GM08714 (cell line): ENCODE results near the gene HPCAL4.

ENCODE experiments used
- H3K4me3 ChIP-seq: fragments of 200-500 bp; sonication (Bioruptor generic); 2 replicates; pipeline ENCODE4 v1.5.1; 2014; ENCODE audit warnings: mild to moderate bottlenecking, low read length, inconsistent platforms
- ZNF274 ChIP-seq: IDR thresholded peaks from 2 replicates; pipeline ENCODE4 v1.6.1; 2012; ENCODE audit warnings: mild to moderate bottlenecking, low read depth, low read length

Gene HPCAL4

GRCh38 chr1:39643705-39644104, 47.5 kb downstream of the HPCAL4 start:
- no peak for TF ChIP-seq ZNF274
- no peak overlapping the region for H3K4me3 ChIP-seq

DNA sequence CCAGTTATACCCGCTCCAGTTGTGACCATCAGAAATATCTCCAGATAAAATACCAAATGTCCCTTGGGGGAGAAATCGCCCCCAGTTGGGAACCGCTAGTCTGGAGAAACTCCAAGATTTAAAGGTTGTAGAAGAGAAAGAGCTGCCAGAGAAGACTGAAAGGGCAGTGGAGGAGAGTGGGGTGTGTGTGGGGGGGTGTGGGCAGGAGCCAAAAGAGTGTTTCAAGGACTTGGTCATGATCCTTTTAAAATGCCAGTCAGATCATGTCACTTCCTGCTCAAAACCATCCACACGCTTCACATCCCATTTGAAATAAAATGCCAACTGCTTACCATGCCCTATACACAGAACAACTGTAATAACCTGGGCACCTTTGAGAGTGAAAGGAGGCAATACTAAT, 48.4 kb downstream of the HPCAL4 start:
- TF ChIP-seq ZNF274, result no peak
- no peak overlapping the region for H3K4me3 ChIP-seq

GRCh38 chr1:39640861-39641260, 50.4 kb downstream of the HPCAL4 start:
- TF ChIP-seq ZNF274, result no peak
- H3K4me3 ChIP-seq, result no peak overlapping the region

DNA sequence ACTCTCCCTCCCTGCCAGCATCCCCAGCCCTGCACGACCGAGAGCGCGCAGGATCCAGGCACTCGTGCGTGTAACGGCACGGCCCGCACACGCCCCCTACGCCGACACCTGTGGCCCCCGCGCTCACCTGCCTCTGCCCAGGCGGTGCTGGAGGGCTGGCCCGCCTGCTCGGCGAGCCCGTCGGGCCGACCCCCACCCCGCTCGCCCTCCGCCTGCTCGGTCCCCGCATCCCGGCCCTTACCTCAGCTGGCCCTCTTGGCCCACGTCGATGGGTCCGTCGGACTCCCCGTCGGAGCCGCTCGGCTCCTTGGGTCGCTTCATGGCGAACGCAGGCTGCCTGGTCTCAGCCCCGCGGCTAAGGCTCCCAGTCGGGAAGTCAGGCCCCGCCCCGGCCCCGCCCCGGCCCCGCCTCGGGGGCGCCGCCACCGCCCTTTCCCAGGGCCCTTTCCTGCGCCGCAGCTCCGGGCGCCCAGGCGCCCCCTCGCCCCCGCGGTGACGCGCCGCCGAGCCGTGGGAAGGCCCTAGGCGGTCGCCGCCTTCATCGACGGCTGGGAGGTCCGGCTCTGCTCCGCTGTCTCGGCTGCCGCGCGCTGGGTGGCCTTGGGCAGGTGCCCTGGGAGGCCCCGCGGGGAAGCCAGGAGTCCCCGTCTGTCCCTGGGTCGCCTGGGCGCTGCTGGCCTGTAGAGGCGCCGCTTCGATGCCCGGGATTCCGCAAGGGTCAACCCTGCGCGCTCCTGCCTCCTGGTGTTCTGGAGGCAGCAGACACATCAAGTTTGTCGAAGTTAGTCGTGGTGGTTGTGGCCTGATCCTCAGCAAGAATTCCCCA, 51.7 kb downstream of the HPCAL4 start, which contains the start of gene HEYL:
Gene HEYL (minus strand): TSS at position 339 of the 826 bp plus-strand sequence. CDS start 18 bp downstream, at position 321.
- no peak for TF ChIP-seq ZNF274
- H3K4me3 ChIP-seq, result no peak within 1 kb of the TSS; the same call in 1 of the 2 replicates

- TF ChIP-seq ZNF274, result no peak
- no peak overlapping the region for H3K4me3 ChIP-seq
These were observed 52.3 kb downstream of the HPCAL4 start for GRCh38 chr1:39638965-39639304.

DNA sequence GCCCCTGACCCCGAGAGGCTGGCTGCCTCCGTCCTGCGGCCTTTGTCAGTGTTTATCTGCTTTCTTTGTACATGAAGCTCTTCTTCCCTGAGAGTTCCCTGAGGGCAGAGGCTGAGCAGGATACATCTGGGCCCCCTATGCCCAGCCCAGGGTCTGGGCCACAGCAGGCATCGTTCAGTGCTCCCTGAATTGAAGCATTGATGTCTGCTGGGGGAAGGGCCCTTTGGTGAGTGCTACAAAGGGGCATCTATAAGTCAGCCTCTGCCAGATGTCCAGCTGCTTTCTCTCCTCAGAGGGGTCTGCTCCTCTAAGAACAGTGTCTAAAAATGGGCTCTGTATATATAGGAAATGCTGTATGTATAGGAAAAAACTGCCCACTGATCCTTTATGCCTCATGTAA, 53.9 kb downstream of the HPCAL4 start:
- H3K4me3 ChIP-seq, result no peak overlapping the region
- no peak for TF ChIP-seq ZNF274

GRCh38 chr1:39635871-39636210, 55.4 kb downstream of the HPCAL4 start:
- no peak for TF ChIP-seq ZNF274
- H3K4me3 ChIP-seq, result no peak overlapping the region

DNA sequence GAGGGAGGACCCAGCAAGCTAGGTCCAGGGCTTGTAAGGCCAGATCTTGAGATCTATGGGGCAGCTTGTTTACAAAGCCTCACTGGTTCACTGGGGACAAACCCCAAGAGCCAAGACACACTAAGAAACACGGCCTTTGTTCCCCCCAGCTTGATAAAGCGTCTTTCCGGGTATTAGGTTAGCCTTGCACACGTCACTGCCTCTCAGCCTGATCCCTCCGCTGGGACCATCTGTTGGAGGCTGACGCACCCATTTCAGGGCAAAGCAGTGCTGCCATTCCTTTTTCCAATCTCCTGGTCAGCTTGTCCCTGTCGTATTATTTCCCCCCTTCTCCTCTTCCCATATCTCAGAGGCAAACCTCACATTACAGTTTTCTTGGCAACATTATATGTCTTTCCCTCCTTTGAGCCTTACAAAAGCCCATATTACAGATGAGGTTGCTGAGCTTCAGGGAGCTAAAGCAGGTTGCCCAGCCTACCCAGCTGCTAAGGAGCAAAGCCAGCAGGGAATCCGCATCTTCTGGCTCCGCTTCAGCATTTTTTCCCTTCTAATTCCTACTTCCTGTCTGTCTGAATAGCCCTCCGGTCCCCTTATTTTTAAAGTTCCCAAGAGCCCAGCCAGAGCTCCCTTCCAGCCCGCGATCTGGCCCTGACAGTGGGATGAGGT, 55.9 kb downstream of the HPCAL4 start:
- no peak overlapping the region for H3K4me3 ChIP-seq
- no peak for TF ChIP-seq ZNF274

GRCh38 chr1:39633422-39633821, 57.8 kb downstream of the HPCAL4 start:
- no peak overlapping the region for H3K4me3 ChIP-seq
- TF ChIP-seq ZNF274, result no peak

GRCh38 chr1:39632682-39633417, 58.4 kb downstream of the HPCAL4 start:
- no peak for TF ChIP-seq ZNF274
- H3K4me3 ChIP-seq, result no peak overlapping the region

DNA sequence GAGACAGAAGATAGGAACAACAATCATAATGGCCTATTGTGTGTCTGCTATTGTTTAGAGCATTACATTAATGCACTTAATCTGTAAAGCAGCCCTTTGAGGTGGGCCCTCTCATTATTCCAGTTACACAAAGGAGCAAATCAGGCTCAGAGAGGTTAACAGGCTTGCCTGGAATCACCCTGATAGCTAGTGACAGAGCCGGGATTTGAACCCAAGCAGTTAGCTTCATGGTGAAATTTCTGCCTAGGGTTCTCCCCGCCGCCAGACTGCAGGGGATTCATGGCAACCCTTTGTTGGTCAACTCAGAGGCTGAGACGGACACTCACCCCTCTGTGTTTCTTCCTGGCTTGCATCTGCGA, 58.9 kb downstream of the HPCAL4 start:
- no peak overlapping the region for H3K4me3 ChIP-seq
- no peak for TF ChIP-seq ZNF274

DNA sequence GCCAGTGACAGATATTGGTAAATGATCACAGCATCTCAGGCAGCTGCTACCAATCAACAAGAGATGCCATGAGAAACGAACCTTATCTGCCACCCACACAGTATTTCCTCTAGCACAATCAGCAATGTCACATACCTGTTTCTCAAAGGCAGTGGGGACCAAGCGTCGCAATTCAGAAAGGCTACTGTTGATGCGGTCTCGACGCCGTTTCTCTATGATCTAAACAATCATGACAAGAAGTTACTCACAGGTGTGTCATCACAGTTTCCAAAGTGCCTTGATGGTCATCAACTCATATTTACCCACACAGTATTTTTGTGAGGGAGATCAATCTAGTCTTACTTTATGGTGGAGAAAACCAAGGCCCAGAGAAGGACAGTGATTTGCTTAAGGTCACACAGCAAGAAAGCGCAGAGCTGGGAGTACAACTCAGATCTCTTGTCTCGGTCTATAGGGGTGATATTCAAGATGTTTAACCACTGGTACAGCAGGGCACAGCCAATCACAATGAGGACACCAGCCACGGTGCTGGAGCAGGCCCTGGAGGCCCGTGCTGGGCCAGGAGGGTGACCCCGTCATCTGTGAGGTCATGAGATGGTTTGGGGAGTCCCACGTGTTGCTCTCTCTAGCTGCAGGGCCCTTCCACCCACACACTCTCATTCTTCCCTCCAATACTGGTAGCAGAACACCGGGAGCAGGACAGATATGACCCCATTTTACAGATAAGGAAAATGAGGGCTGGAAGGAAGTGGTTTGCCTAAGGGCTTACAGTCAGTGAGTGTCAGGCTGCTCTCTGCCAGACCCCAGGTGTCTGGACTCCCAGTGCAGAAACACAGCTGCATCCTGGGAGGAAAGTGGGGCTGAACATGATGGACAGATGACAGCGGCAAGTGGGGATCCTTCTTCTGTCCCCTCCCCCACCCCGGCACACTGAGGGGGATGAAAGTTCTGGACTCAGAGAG, 59.6 kb downstream of the HPCAL4 start:
- no peak overlapping the region for H3K4me3 ChIP-seq
- no peak for TF ChIP-seq ZNF274

- no peak overlapping the region for H3K4me3 ChIP-seq
- no peak for TF ChIP-seq ZNF274
These were observed 62.4 kb downstream of the HPCAL4 start for GRCh38 chr1:39628807-39629350.
